ENCODE data around the gene ELOB. TPM values are rescaled to one million over a fixed set of nuclear protein-coding genes. Genes with fewer than 3 reads are reported as not detected.

The ELOB gene
- polyA plus RNA-seq, 1 of the 3 experiments (the other 2 are of a cell fraction), result 329 TPM

DNA sequence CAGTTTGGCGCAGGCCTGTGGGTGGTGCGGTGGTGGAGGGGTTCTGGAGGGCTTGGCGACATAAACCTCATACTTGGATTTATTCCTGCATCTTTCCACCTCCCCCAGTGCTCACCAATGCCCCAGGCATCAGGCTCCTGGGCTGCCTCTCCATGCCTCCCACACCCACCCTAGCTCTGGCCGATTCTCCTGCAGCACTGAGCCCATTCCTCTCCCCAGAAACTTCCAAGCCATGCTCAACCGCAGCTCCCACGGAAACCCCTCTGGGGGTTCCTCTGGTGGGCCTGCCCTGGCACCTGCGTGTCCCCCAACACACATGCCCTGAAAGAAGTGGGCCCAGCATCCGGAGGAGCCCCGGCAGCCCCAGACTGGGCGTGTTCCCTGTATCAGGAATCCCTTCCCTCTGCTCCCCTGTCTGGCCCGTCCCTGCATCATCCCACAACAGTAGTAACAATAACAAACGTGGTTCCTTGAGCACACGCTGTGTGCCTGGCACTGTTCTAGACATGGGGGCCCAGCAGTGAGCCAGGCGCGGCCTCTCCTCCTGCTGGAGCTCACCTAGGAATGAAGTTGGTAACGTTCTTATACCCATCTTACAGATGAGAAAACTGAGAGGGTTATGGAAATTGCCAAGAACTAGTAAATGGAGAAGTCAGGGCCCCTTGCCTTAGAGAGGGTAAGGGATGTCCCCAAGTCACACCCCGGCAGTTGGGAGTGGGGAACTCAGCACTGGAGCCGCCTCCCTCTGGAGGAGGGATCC is 42.3 kb upstream of the ELOB start:
- POLR2A ChIA-PET, result no interaction called here
- Histone ChIP-seq H3K27me3 (ENCODE audit: insufficient read depth) (no peaks in the 10 kb centered on the region), H3K9me2 (no peaks in the 10 kb centered on the region), H3K27ac (ENCODE audit: low read depth in 2 of 2, low read length in 1 of 2) (no peak overlapping the region), H3K9ac (no peak overlapping the region), H4K20me1 (ENCODE audit: insufficient read depth) (no peaks in the 10 kb centered on the region), H3K79me2 (ENCODE audit: insufficient read depth) (no peaks in the 10 kb centered on the region), H3K4me3 (ENCODE audit: low read depth in 2 of 2, low read length in 1 of 2) (no peak overlapping the region), H2AFZ (ENCODE audit: low read depth) (no peak overlapping the region), H3K4me1 (ENCODE audit: control insufficient read depth in 1 of 2, insufficient read depth in 2 of 2, low read depth in 1 of 2, low read length in 1 of 2) (peaks cover 0 to 24% of the 10 kb centered on the region in 2 experiments; a peak in 1 of 4 replicates), H3K4me2 (no peak overlapping the region), H3F3A (replicated peaks; ENCODE audit: insufficient read depth) (no peaks in the 10 kb centered on the region), H3K9me3 (no peaks in the 10 kb centered on the region), H3K36me3 (replicated peaks in 1 of 2; ENCODE audit: control insufficient read depth in 1 of 2, insufficient read depth in 2 of 2, low read length in 1 of 2) (no peaks in the 10 kb centered on the region)
- 48% methylated on average over 14 of the region's 18 CpGs for WGBS (ENCODE audit: low lambda C conversion rate)
- TF ChIP-seq MXI1 (IDR thresholded peaks at IDR 0.05; ENCODE audit: low read depth, low read length), result no peak
- no peak for TF ChIP-seq FOXM1 (IDR thresholded peaks at IDR 0.05; ENCODE audit: low read depth)
- no peak for TF ChIP-seq CHD2 (IDR thresholded peaks at IDR 0.05; ENCODE audit: low read length, partially characterized antibody)
- TF ChIP-seq, protein P1, sequence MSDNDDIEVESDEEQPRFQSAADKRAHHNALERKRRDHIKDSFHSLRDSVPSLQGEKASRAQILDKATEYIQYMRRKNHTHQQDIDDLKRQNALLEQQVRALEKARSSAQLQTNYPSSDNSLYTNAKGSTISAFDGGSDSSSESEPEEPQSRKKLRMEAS (IDR thresholded peaks at IDR 0.05; ENCODE audit: low read depth), result no peak
- TF ChIP-seq TCF12 (IDR thresholded peaks at IDR 0.05), result no peak
- TF ChIP-seq FOSL2 (IDR thresholded peaks at IDR 0.05; ENCODE audit: borderline replicate concordance, low read depth), result no peak
- TF ChIP-seq, protein P2, sequence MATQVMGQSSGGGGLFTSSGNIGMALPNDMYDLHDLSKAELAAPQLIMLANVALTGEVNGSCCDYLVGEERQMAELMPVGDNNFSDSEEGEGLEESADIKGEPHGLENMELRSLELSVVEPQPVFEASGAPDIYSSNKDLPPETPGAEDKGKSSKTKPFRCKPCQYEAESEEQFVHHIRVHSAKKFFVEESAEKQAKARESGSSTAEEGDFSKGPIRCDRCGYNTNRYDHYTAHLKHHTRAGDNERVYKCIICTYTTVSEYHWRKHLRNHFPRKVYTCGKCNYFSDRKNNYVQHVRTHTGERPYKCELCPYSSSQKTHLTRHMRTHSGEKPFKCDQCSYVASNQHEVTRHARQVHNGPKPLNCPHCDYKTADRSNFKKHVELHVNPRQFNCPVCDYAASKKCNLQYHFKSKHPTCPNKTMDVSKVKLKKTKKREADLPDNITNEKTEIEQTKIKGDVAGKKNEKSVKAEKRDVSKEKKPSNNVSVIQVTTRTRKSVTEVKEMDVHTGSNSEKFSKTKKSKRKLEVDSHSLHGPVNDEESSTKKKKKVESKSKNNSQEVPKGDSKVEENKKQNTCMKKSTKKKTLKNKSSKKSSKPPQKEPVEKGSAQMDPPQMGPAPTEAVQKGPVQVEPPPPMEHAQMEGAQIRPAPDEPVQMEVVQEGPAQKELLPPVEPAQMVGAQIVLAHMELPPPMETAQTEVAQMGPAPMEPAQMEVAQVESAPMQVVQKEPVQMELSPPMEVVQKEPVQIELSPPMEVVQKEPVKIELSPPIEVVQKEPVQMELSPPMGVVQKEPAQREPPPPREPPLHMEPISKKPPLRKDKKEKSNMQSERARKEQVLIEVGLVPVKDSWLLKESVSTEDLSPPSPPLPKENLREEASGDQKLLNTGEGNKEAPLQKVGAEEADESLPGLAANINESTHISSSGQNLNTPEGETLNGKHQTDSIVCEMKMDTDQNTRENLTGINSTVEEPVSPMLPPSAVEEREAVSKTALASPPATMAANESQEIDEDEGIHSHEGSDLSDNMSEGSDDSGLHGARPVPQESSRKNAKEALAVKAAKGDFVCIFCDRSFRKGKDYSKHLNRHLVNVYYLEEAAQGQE (IDR thresholded peaks at IDR 0.05; ENCODE audit: low read depth, low read length), result no peak
- no peak for TF ChIP-seq NFIC (IDR thresholded peaks at IDR 0.05; ENCODE audit: borderline replicate concordance)
- TF ChIP-seq YY1 (IDR thresholded peaks at IDR 0.05; ENCODE audit: low read depth), result no peak
- TF ChIP-seq, protein P3, sequence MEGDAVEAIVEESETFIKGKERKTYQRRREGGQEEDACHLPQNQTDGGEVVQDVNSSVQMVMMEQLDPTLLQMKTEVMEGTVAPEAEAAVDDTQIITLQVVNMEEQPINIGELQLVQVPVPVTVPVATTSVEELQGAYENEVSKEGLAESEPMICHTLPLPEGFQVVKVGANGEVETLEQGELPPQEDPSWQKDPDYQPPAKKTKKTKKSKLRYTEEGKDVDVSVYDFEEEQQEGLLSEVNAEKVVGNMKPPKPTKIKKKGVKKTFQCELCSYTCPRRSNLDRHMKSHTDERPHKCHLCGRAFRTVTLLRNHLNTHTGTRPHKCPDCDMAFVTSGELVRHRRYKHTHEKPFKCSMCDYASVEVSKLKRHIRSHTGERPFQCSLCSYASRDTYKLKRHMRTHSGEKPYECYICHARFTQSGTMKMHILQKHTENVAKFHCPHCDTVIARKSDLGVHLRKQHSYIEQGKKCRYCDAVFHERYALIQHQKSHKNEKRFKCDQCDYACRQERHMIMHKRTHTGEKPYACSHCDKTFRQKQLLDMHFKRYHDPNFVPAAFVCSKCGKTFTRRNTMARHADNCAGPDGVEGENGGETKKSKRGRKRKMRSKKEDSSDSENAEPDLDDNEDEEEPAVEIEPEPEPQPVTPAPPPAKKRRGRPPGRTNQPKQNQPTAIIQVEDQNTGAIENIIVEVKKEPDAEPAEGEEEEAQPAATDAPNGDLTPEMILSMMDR (IDR thresholded peaks at IDR 0.05), result no peak
- no peak for TF ChIP-seq NRF1 (IDR thresholded peaks at IDR 0.05; ENCODE audit: low read depth, low read length)
- no peak for TF ChIP-seq SMC3 (IDR thresholded peaks at IDR 0.05; ENCODE audit: low read depth, low read length)
- no peak for TF ChIP-seq GATA2 (CRISPR knock-in tag; IDR thresholded peaks at IDR 0.05)
- no peak for DNase-seq
- CTCF ChIA-PET, result no interaction called here

All from SK-N-SH (cell line).